ENCODE results near the gene GATA5.

GATA5 gene

GRCh38 chr20:62475772-62476055 lies at the start of gene GATA5:
GATA5 (minus strand) TSS chr20:62475995; CDS start chr20:62475521, 474 bp downstream.
- DNase-seq (ENCODE audit: low read depth, low spot score), result no peak

GRCh38 chr20:62525014-62525413 lies 49.2 kb upstream of the GATA5 start:
- DNase-seq (ENCODE audit: low read depth, low spot score), result no peak

GRCh38 chr20:62524505-62524911 lies 48.7 kb upstream of the GATA5 start:
- no peak for DNase-seq (ENCODE audit: low read depth, low spot score)

- DNase-seq (ENCODE audit: low read depth, low spot score), result no peak
Observed at GRCh38 chr20:62523473-62524203, 47.8 kb upstream of the GATA5 start.

- no peak for DNase-seq (ENCODE audit: low read depth, low spot score)
Observed at GRCh38 chr20:62522748-62523396, 47.1 kb upstream of the GATA5 start.

- DNase-seq (ENCODE audit: low read depth, low spot score), result no peak
Observed at GRCh38 chr20:62519826-62520225, 44.0 kb upstream of the GATA5 start.

GRCh38 chr20:62518911-62519310 lies 43.1 kb upstream of the GATA5 start:
- DNase-seq (ENCODE audit: low read depth, low spot score), result no peak

GRCh38 chr20:62517901-62518610 lies 42.3 kb upstream of the GATA5 start:
- no peak for DNase-seq (ENCODE audit: low read depth, low spot score)

- no peak for DNase-seq (ENCODE audit: low read depth, low spot score)
Observed at GRCh38 chr20:62517168-62517567, 41.4 kb upstream of the GATA5 start.

- DNase-seq (ENCODE audit: low read depth, low spot score), result no peak
Observed at GRCh38 chr20:62516338-62516737, 40.5 kb upstream of the GATA5 start.

- no peak for DNase-seq (ENCODE audit: low read depth, low spot score)
Observed at GRCh38 chr20:62515826-62516225, 40.0 kb upstream of the GATA5 start.

GRCh38 chr20:62515280-62515679 lies 39.5 kb upstream of the GATA5 start:
- DNase-seq (ENCODE audit: low read depth, low spot score), result no peak

GRCh38 chr20:62513991-62514390 lies 38.2 kb upstream of the GATA5 start:
- DNase-seq (ENCODE audit: low read depth, low spot score), result no peak

- no peak for DNase-seq (ENCODE audit: low read depth, low spot score)
Observed at GRCh38 chr20:62511915-62512610, 36.3 kb upstream of the GATA5 start.

GRCh38 chr20:62511300-62511914 lies 35.6 kb upstream of the GATA5 start:
- no peak for DNase-seq (ENCODE audit: low read depth, low spot score)

GRCh38 chr20:62508641-62509051 lies 32.9 kb upstream of the GATA5 start:
- no peak for DNase-seq (ENCODE audit: low read depth, low spot score)

- no peak for DNase-seq (ENCODE audit: low read depth, low spot score)
Observed at GRCh38 chr20:62507991-62508640, 32.3 kb upstream of the GATA5 start.

GRCh38 chr20:62507323-62507722 lies 31.5 kb upstream of the GATA5 start:
- DNase-seq (ENCODE audit: low read depth, low spot score), result no peak

GRCh38 chr20:62506791-62507190 lies 31.0 kb upstream of the GATA5 start:
- no peak for DNase-seq (ENCODE audit: low read depth, low spot score)

GRCh38 chr20:62506087-62506486 lies 30.3 kb upstream of the GATA5 start:
- no peak for DNase-seq (ENCODE audit: low read depth, low spot score)

- no peak for DNase-seq (ENCODE audit: low read depth, low spot score)
Observed at GRCh38 chr20:62505337-62506045, 29.7 kb upstream of the GATA5 start.
